IMR-90 (cell line): ENCODE measurements around the gene DLGAP3. TPM values are rescaled to one million over a fixed set of nuclear protein-coding genes. Genes with fewer than 3 reads are reported as not detected.

ENCODE experiments used
- ATAC-seq: fragments of 200-7000 bp; cut with Tn5 transposase; 2 replicates; pipeline ENCODE4 v1.9.1; 2020; ENCODE audit warnings: low read depth, mild to moderate bottlenecking, moderate library complexity
- BruUV-seq: library from RNA; stranded (reverse); fragments of 400-500 nt; replicated peaks from 2 replicates; lab custom pipeline; 2021; lab: Mats Ljungman, UMichigan
- CTCF ChIA-PET: fragments of 300-600 bp; formaldehyde crosslinking; extraction: SDS; loops from one replicate; lab custom pipeline; 2021; ENCODE audit warnings: antibody characterized with exemption; lab: Yijun Ruan, JAX
- POLR2A ChIA-PET: fragments of 300-600 bp; sonication (Branson Sonifier 250); formaldehyde crosslinking; loops from one replicate; lab custom pipeline; 2022; ENCODE audit warnings: antibody characterized with exemption; ENCODE audit not compliant: unreplicated experiment; lab: Charles Lee
- DNase-seq: peaks from one replicate; pipeline ENCODE4 v3.0.0; 2013
- H2AFZ ChIP-seq: replicated peaks from 2 replicates; pipeline ENCODE3; 2013; ENCODE audit warnings: low read length, mild to moderate bottlenecking; ENCODE audit not compliant: poor library complexity
- H2AK5ac ChIP-seq: 2 replicates; pipeline ENCODE4 v1.6.1; 2013; ENCODE audit warnings: low read depth, low read length, inconsistent platforms
- H2AK9ac ChIP-seq: replicated peaks from 2 replicates; pipeline ENCODE3; 2013; ENCODE audit warnings: mild to moderate bottlenecking, low read depth, low read length, moderate library complexity; ENCODE audit not compliant: poor library complexity
- H2BK120ac ChIP-seq: 2 replicates; pipeline ENCODE4 v1.6.1; 2013; ENCODE audit warnings: low read depth, low read length, inconsistent platforms
- H2BK15ac ChIP-seq: 3 replicates; pipeline ENCODE4 v1.6.1; 2013; ENCODE audit warnings: low read depth, low read length, inconsistent platforms
- H2BK20ac ChIP-seq: 2 replicates; pipeline ENCODE4 v1.6.1; 2013; ENCODE audit warnings: low read depth, mild to moderate bottlenecking, inconsistent platforms, low read length, moderate library complexity
- H2BK5ac ChIP-seq: 2 replicates; pipeline ENCODE4 v1.6.1; 2013; ENCODE audit warnings: mild to moderate bottlenecking, low read depth, low read length, inconsistent platforms; ENCODE audit not compliant: poor library complexity, severe bottlenecking
- H3K14ac ChIP-seq: replicated peaks from 2 replicates; pipeline ENCODE4 v1.6.1; 2013; ENCODE audit warnings: low read depth, low read length, inconsistent platforms
- H3K18ac ChIP-seq: 2 replicates; pipeline ENCODE4 v1.6.1; 2013; ENCODE audit warnings: low read depth, low read length, control low read depth
- H3K23ac ChIP-seq: 2 replicates; pipeline ENCODE4 v1.6.1; 2013; ENCODE audit warnings: low read depth, low read length, inconsistent platforms
- H3K27ac ChIP-seq: 2 replicates; pipeline ENCODE4 v1.5.1; 2013; ENCODE audit warnings: mild to moderate bottlenecking, control low read depth, low read length; ENCODE audit not compliant: insufficient read depth
- H3K27me3 ChIP-seq: 2 replicates; pipeline ENCODE4 v1.6.1; 2013; ENCODE audit warnings: low read length; ENCODE audit not compliant: control insufficient read depth, insufficient read depth
- H3K36me3 ChIP-seq: 2 replicates; pipeline ENCODE4 v1.6.1; 2013; ENCODE audit warnings: low read length, mixed read lengths; ENCODE audit not compliant: control insufficient read depth, insufficient read depth
- H3K4ac ChIP-seq: 2 replicates; pipeline ENCODE4 v1.6.1; 2013; ENCODE audit warnings: low read depth, low read length, inconsistent platforms
- H3K4me1 ChIP-seq: 2 replicates; pipeline ENCODE4 v1.6.1; 2013; ENCODE audit warnings: low read length, mixed read lengths; ENCODE audit not compliant: control insufficient read depth, insufficient read depth
- H3K4me2 ChIP-seq: 2 replicates; pipeline ENCODE4 v1.6.1; 2013; ENCODE audit warnings: low read depth, mild to moderate bottlenecking, control low read depth, low read length, moderate library complexity
- H3K4me3 ChIP-seq: 2 replicates; pipeline ENCODE4 v1.5.1; 2013; ENCODE audit warnings: low read depth, mild to moderate bottlenecking, control low read depth, low read length, moderate library complexity; ENCODE audit not compliant: insufficient read depth
- H3K56ac ChIP-seq: 2 replicates; pipeline ENCODE4 v1.6.1; 2013; ENCODE audit warnings: low read length, inconsistent platforms; ENCODE audit not compliant: insufficient read depth; ENCODE audit errors: extremely low read depth
- H3K79me1 ChIP-seq, 2 experiments: 2 replicates each; pipeline ENCODE4 v1.6.1; 2013; ENCODE audit warnings: low read length in 2 of 2, inconsistent platforms in 1 of 2, low read depth in 1 of 2
- H3K9ac ChIP-seq: 2 replicates; pipeline ENCODE4 v1.6.1; 2013; ENCODE audit warnings: low read depth, low read length, control low read depth
- H3K9me1 ChIP-seq: 2 replicates; pipeline ENCODE4 v1.6.1; 2013; ENCODE audit warnings: low read length, inconsistent platforms; ENCODE audit not compliant: insufficient read depth
- H3K9me3 ChIP-seq: 2 replicates; pipeline ENCODE4 v1.6.1; 2013; ENCODE audit warnings: low read length; ENCODE audit not compliant: control insufficient read depth, insufficient read depth
- H4K20me1 ChIP-seq: 2 replicates; pipeline ENCODE4 v1.6.1; 2013; ENCODE audit warnings: low read length, inconsistent platforms; ENCODE audit not compliant: insufficient read depth
- H4K5ac ChIP-seq: 2 replicates; pipeline ENCODE4 v1.6.1; 2013; ENCODE audit warnings: mild to moderate bottlenecking, low read depth, low read length, control low read depth
- H4K8ac ChIP-seq, 2 experiments: 2 replicates each; pipeline ENCODE4 v1.6.1; 2013; ENCODE audit warnings: low read depth in 2 of 2, low read length in 2 of 2, control low read depth in 1 of 2, inconsistent platforms in 1 of 2
- H4K91ac ChIP-seq: 2 replicates; pipeline ENCODE4 v1.6.1; 2013; ENCODE audit warnings: low read depth, low read length, inconsistent platforms; ENCODE audit not compliant: insufficient read depth
- BHLHE40 ChIP-seq: fragments of 150-350 bp; IDR thresholded peaks from 2 replicates; pipeline ENCODE4 v1.6.1; 2016; ENCODE audit warnings: mild to moderate bottlenecking, low read depth, low read length
- CEBPB ChIP-seq: IDR thresholded peaks from 2 replicates; pipeline ENCODE4 v1.6.1; 2012; ENCODE audit warnings: low read depth, low read length, improper control_type of control experiment
- CHD1 ChIP-seq: IDR thresholded peaks from 2 replicates; pipeline ENCODE4 v1.6.1; 2012; ENCODE audit warnings: low read depth, low read length, improper control_type of control experiment
- CTCF ChIP-seq: conservative IDR thresholded peaks from 2 replicates; pipeline ENCODE4 v1.5.1; 2012; ENCODE audit warnings: mild to moderate bottlenecking, low read depth, low read length, improper control_type of control experiment
- ELK1 ChIP-seq: fragments of 150-350 bp; IDR thresholded peaks from 2 replicates; pipeline ENCODE4 v1.6.1; 2016; ENCODE audit warnings: low read depth, mild to moderate bottlenecking, low read length, moderate library complexity, borderline replicate concordance
- FOS ChIP-seq: fragments of 150-350 bp; IDR thresholded peaks from 2 replicates; pipeline ENCODE4 v1.6.1; 2016; ENCODE audit warnings: low read depth, low read length
- MAFK ChIP-seq: IDR thresholded peaks from 2 replicates; pipeline ENCODE4 v1.6.1; 2012; ENCODE audit warnings: low read depth, low read length, improper control_type of control experiment
- MAZ ChIP-seq: IDR thresholded peaks from 2 replicates; pipeline ENCODE4 v1.6.1; 2012; ENCODE audit warnings: low read depth, mild to moderate bottlenecking, low read length, improper control_type of control experiment, moderate library complexity, borderline replicate concordance
- MXI1 ChIP-seq: IDR thresholded peaks from 2 replicates; pipeline ENCODE4 v1.6.1; 2012; ENCODE audit warnings: low read depth, mild to moderate bottlenecking, low read length, moderate library complexity, borderline replicate concordance
- NFE2L2 ChIP-seq: fragments of 150-350 bp; IDR thresholded peaks from 2 replicates; pipeline ENCODE4 v1.6.1; 2016; ENCODE audit warnings: low read depth, mild to moderate bottlenecking, low read length
- POLR2A ChIP-seq: IDR thresholded peaks from 2 replicates; pipeline ENCODE4 v1.6.1; 2012; ENCODE audit warnings: mild to moderate bottlenecking, low read depth, low read length
- RAD21 ChIP-seq: IDR thresholded peaks from 2 replicates; pipeline ENCODE4 v1.6.1; 2012; ENCODE audit warnings: low read length, improper control_type of control experiment
- RFX5 ChIP-seq: IDR thresholded peaks from 2 replicates; pipeline ENCODE4 v1.8.0; 2012; ENCODE audit warnings: low read depth, mild to moderate bottlenecking, low read length, moderate library complexity
- SMC3 ChIP-seq: fragments of 150-350 bp; IDR thresholded peaks from 2 replicates; pipeline ENCODE4 v1.6.1; 2016; ENCODE audit warnings: low read depth, mild to moderate bottlenecking, antibody characterized with exemption, low read length, moderate library complexity
- USF2 ChIP-seq: fragments of 150-350 bp; IDR thresholded peaks from 2 replicates; pipeline ENCODE4 v1.6.1; 2017; ENCODE audit warnings: mild to moderate bottlenecking, antibody characterized with exemption, low read length, low read depth
- WGBS, 2 experiments: methylation state at CpG; one replicate each; pipeline versions ENCODE4 v1.1.5 to v1.1.7; 2013; ENCODE audit warnings: missing lambda C conversion rate in 2 of 2; ENCODE audit not compliant: insufficient read length in 1 of 2; ENCODE audit errors: extremely low coverage in 2 of 2; 5-methylcytosine and 5-hydroxymethylcytosine counted together
- dilution Hi-C: fragments of 300-500 bp; cut with HindIII; formaldehyde crosslinking; loops from one replicate; pipeline ENCODE4 v1.14.3; 2018; ENCODE audit warnings: low sequenced_read_pairs; ENCODE audit not compliant: unreplicated experiment
- in situ Hi-C: fragments of 300-500 bp; cut with MboI; formaldehyde crosslinking; loops from 3 replicates; pipeline ENCODE4 v1.14.3; 2019; ENCODE audit warnings: low sequenced_read_pairs, inconsistent platforms, mixed read lengths
- intact Hi-C: fragments of 100-400 bp; cut with micrococcal nuclease; formaldehyde crosslinking; loops from 2 replicates; pipeline ENCODE4 v1.10.0; 2022
- polyA plus RNA-seq, 3 experiments: library from polyadenylated mRNA; depleted of rRNA; stranded (reverse); fragments of >200 nt; gene quantifications; 2 replicates each; pipeline ENCODE4 v1.2.3, GENCODE V29; 2012; ENCODE audit warnings: low replicate concordance in 1 of 3
- total RNA-seq: library from RNA; depleted of rRNA; stranded (reverse); fragments of >200 nt; gene quantifications from 2 replicates; pipeline ENCODE4 v1.2.3, GENCODE V29; 2012

DLGAP3 gene
- total and polyA plus RNA-seq, 2 of the 4 experiments (the other 2 are of a cell fraction), result 0.02 TPM; not detected in 1

- Histone ChIP-seq H4K91ac (no peak overlapping the region), H3K9ac (no peak overlapping the region), H3K27ac (no peak overlapping the region), H2AK9ac (no peak overlapping the region), H3K23ac (no peak overlapping the region), H2AK5ac (no peak overlapping the region), H3K36me3 (no peaks in the 10 kb centered on the region), H3K79me1 (no peaks in the 10 kb centered on the region), H3K56ac (no peak overlapping the region), H2BK20ac (no peak overlapping the region), H3K4me3 (no peak overlapping the region), H3K4me1 (no peaks in the 10 kb centered on the region), H3K18ac (no peak overlapping the region), H2AFZ (no peak overlapping the region), H2BK15ac (no peak overlapping the region), H2BK120ac (no peak overlapping the region), H3K14ac (no peak overlapping the region), H3K4me2 (no peak overlapping the region), H3K4ac (no peak overlapping the region), H3K27me3 (peaks cover 10% of the 10 kb centered on the region), H2BK5ac (no peak overlapping the region), H3K9me1 (no peaks in the 10 kb centered on the region), H4K8ac (no peak overlapping the region), H4K5ac (no peak overlapping the region), H4K20me1 (no peaks in the 10 kb centered on the region), H3K9me3 (no peaks in the 10 kb centered on the region)
- ChIA-PET CTCF (no interaction called here), POLR2A (no interaction called here)
- DNase-seq (no peak), ATAC-seq (no peak)
- dilution Hi-C loops (no loop called here), in situ Hi-C loops (no loop called here), intact Hi-C loops (no loop called here)
- WGBS, 2 experiments, result 62% methylated on average over 15 of the region's 33 CpGs; no CpG with 5 or more reads in 1 of the 2 experiments
- BruUV-seq, result no TSS peak
- TF ChIP-seq NFE2L2 (no peak), FOS (no peak), CTCF (no peak), RFX5 (no peak), SMC3 (no peak), CHD1 (no peak), RAD21 (no peak), CEBPB (no peak), MXI1 (no peak), ELK1 (no peak), BHLHE40 (no peak), MAFK (no peak), POLR2A (no peak), MAZ (no peak), USF2 (no peak)
Observed at GRCh38 chr1:34904236-34905097, 25.0 kb downstream of the DLGAP3 start.
